Trophoblast cell (in vitro differentiated cells and primary cell): ENCODE results near the gene ERBB3.

Experiments
- DNase-seq, 2 donors: peaks; one replicate each; pipeline ENCODE4 v3.0.0-alpha.2; 2016
- H2AFZ ChIP-seq: 2 replicates; pipeline ENCODE4 v1.6.1; 2013; ENCODE audit warnings: low read length, moderate library complexity, mild to moderate bottlenecking; ENCODE audit not compliant: insufficient read depth, poor library complexity
- H2AK5ac ChIP-seq: 2 replicates; pipeline ENCODE4 v1.6.1; 2013; ENCODE audit warnings: mild to moderate bottlenecking, low read length
- H2BK120ac ChIP-seq: 2 replicates; pipeline ENCODE4 v1.6.1; 2013; ENCODE audit warnings: low read length, mild to moderate bottlenecking, moderate library complexity; ENCODE audit not compliant: insufficient read depth, poor library complexity
- H2BK12ac ChIP-seq: 2 replicates; pipeline ENCODE4 v1.6.1; 2013; ENCODE audit warnings: mild to moderate bottlenecking, low read length, moderate library complexity
- H2BK5ac ChIP-seq: 2 replicates; pipeline ENCODE4 v1.6.1; 2013; ENCODE audit warnings: low read length, low read depth, moderate library complexity, mild to moderate bottlenecking; ENCODE audit not compliant: poor library complexity
- H3K14ac ChIP-seq: 2 replicates; pipeline ENCODE4 v1.6.1; 2013; ENCODE audit warnings: mild to moderate bottlenecking, low read length
- H3K18ac ChIP-seq: 2 replicates; pipeline ENCODE4 v1.6.1; 2013; ENCODE audit warnings: mild to moderate bottlenecking, low read length
- H3K23ac ChIP-seq: 2 replicates; pipeline ENCODE4 v1.6.1; 2013; ENCODE audit warnings: low read length
- H3K27ac ChIP-seq: 2 replicates; pipeline ENCODE4 v1.5.1; 2013; ENCODE audit warnings: low read depth, mild to moderate bottlenecking, inconsistent platforms, low read length, moderate library complexity
- H3K27me3 ChIP-seq: 2 replicates; pipeline ENCODE4 v1.6.1; 2013; ENCODE audit warnings: inconsistent platforms, mild to moderate bottlenecking, low read length, moderate library complexity; ENCODE audit not compliant: insufficient read depth
- H3K36me3 ChIP-seq, 2 experiments: 1 replicate in 1 of 2; 2 replicates in 1 of 2; pipeline ENCODE4 v1.6.1; 2013; ENCODE audit warnings: low read length in 2 of 2, mild to moderate bottlenecking in 2 of 2, moderate library complexity in 1 of 2; ENCODE audit not compliant: insufficient read depth in 2 of 2, control insufficient read depth in 1 of 2
- H3K4ac ChIP-seq: 2 replicates; pipeline ENCODE4 v1.6.1; 2013; ENCODE audit warnings: low read depth, mild to moderate bottlenecking, low read length, moderate library complexity
- H3K4me1 ChIP-seq, 2 experiments: 1 replicate in 1 of 2; 2 replicates in 1 of 2; pipeline ENCODE4 v1.6.1; 2013; ENCODE audit warnings: low read length in 2 of 2, mild to moderate bottlenecking in 2 of 2, moderate library complexity in 1 of 2; ENCODE audit not compliant: insufficient read depth in 2 of 2, control insufficient read depth in 1 of 2
- H3K4me2 ChIP-seq: 2 replicates; pipeline ENCODE4 v1.6.1; 2013; ENCODE audit warnings: inconsistent platforms, mild to moderate bottlenecking, low read length, moderate library complexity
- H3K4me3 ChIP-seq: 2 replicates; pipeline ENCODE4 v1.5.1; 2013; ENCODE audit warnings: mild to moderate bottlenecking, low read depth, low read length, inconsistent platforms
- H3K79me1 ChIP-seq: one replicate; pipeline ENCODE4 v1.6.1; 2013; ENCODE audit warnings: low read length
- H3K79me2 ChIP-seq: 2 replicates; pipeline ENCODE4 v1.6.1; 2013; ENCODE audit warnings: low read length, mild to moderate bottlenecking; ENCODE audit not compliant: control insufficient read depth, insufficient read depth, poor library complexity
- H3K9ac ChIP-seq: 2 replicates; pipeline ENCODE4 v1.6.1; 2013; ENCODE audit warnings: mild to moderate bottlenecking, low read length
- H3K9me3 ChIP-seq: 2 replicates; pipeline ENCODE4 v1.6.1; 2013; ENCODE audit warnings: low read depth, mild to moderate bottlenecking, control low read depth, inconsistent platforms, low read length; ENCODE audit not compliant: insufficient read depth
- H4K12ac ChIP-seq: 2 replicates; pipeline ENCODE4 v1.6.1; 2013; ENCODE audit warnings: low read depth, mild to moderate bottlenecking, low read length, moderate library complexity
- H4K8ac ChIP-seq: 2 replicates; pipeline ENCODE4 v1.6.1; 2013; ENCODE audit warnings: low read depth, mild to moderate bottlenecking, low read length, moderate library complexity
- H4K91ac ChIP-seq: one replicate; pipeline ENCODE4 v1.6.1; 2013; ENCODE audit warnings: low read depth, mild to moderate bottlenecking, low read length, moderate library complexity
- WGBS: extraction: QIAGEN DNeasy Blood & Tissue Kit; methylation state at CpG from one replicate; pipeline ENCODE4 v1.1.7; 2013; ENCODE audit warnings: missing lambda C conversion rate; ENCODE audit not compliant: insufficient read length, insufficient coverage; ENCODE audit errors: extremely low coverage; 5-methylcytosine and 5-hydroxymethylcytosine counted together

The ERBB3 gene

DNA sequence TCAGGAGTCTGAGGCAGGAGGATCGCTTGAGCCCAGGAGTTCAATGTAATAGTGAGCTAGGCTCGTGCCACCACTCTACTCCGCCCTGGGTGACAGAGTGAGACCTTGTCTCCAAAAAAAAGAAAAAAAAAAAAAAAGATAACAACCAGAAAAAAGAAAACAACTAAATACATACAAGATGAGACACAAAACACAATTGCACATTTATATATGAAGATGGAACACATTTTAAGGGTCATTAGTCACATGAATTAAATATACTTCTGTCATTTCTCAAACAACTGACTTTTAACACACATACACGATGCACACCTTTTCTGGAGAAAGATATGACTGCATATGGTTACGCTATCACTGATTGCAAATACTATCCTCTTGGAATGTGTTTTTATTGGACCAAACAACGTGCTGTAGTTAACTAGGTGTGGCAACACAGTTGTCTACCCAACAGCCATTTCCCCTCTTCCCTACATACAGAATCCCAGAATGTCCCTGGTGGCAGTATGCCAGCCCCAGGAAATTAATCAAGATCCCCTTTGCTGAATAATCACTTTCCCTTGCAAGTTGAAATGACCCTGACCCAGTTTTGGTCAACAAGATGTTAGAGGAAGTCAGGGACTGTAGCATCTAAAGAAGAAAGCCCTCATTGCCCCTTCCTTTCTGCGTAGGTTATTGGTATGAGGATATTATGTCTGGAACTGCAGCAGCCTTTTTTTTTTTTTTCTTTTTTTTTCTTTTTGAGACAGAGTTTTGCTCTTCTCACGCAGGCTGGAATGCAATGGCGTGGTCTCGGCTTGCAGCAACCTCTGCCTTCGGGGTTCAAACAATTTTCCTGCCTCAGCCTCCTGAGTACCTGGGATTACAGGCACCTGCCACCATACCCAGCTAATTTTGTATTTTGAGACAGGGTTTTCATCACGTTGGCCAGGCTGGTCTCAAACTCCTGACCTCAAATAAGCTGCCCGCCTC is 66.8 kb downstream of the ERBB3 start:
- Histone ChIP-seq H3K27me3 (no peaks in the 10 kb centered on the region), H3K79me1 (peaks cover under 1% of the 10 kb centered on the region), H3K18ac (no peak overlapping the region), H4K91ac (no peak overlapping the region), H2AK5ac (no peak overlapping the region), H4K12ac (no peak overlapping the region), H3K79me2 (no peaks in the 10 kb centered on the region), H3K27ac (no peak overlapping the region), H3K4ac (no peak overlapping the region), H3K36me3 (peaks cover 23 to 28% of the 10 kb centered on the region in 2 experiments), H4K8ac (no peak overlapping the region), H3K4me1 (peaks cover 4 to 5% of the 10 kb centered on the region in 2 experiments), H2BK12ac (no peak overlapping the region), H3K4me2 (no peak overlapping the region), H3K23ac (no peak overlapping the region), H3K9me3 (no peaks in the 10 kb centered on the region), H3K4me3 (no peak overlapping the region), H2BK5ac (no peak overlapping the region), H2AFZ (no peak overlapping the region), H2BK120ac (no peak overlapping the region), H3K9ac (no peak overlapping the region), H3K14ac (no peak overlapping the region)
- WGBS, result no CpG with 5 or more reads among the region's 13 CpGs
- DNase-seq, result peak; percentile 59 to 78

DNA sequence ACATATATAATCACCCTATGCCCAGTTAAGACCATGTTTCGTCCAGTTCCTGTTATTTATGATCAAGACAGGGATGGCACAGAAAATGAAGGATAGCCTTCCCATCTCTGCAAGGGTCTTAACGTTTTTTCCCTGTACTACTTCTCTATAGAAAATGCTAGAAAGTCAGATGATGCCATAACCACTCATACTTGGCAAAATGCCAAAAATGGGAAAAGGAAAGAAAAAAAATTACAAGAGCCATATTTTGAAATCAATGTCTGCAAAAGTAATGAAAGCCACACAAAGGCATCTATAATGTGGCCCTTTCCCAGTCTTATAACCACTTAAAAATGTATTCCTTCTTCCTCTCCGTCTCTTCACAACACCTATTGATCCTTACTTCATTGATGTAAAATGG is 70.6 kb downstream of the ERBB3 start:
- H2BK120ac ChIP-seq, result no peak overlapping the region
- H3K18ac ChIP-seq, result no peak overlapping the region
- no peak overlapping the region for H3K4me2 ChIP-seq
- peaks cover 12 to 13% of the 10 kb centered on the region in 2 experiments for H3K4me1 ChIP-seq
- WGBS, result no CpG with 5 or more reads among the region's 3 CpGs
- H2AK5ac ChIP-seq, result no peak overlapping the region
- peaks cover 9% of the 10 kb centered on the region for H3K79me1 ChIP-seq
- no peaks in the 10 kb centered on the region for H3K27me3 ChIP-seq
- no peak overlapping the region for H3K9ac ChIP-seq
- no peak overlapping the region for H2BK12ac ChIP-seq
- no peak overlapping the region for H4K91ac ChIP-seq
- no peak overlapping the region for H2BK5ac ChIP-seq
- H4K12ac ChIP-seq, result no peak overlapping the region
- H4K8ac ChIP-seq, result no peak overlapping the region
- H3K14ac ChIP-seq, result no peak overlapping the region
- no peaks in the 10 kb centered on the region for H3K9me3 ChIP-seq
- H3K4ac ChIP-seq, result no peak overlapping the region
- no peak overlapping the region for H3K27ac ChIP-seq
- H3K23ac ChIP-seq, result no peak overlapping the region
- H2AFZ ChIP-seq, result no peak overlapping the region
- H3K4me3 ChIP-seq, result no peak overlapping the region
- DNase-seq, result peak in 1 of 2 donors; percentile 29
- no peaks in the 10 kb centered on the region for H3K79me2 ChIP-seq
- peaks cover 7 to 13% of the 10 kb centered on the region in 2 experiments for H3K36me3 ChIP-seq

DNA sequence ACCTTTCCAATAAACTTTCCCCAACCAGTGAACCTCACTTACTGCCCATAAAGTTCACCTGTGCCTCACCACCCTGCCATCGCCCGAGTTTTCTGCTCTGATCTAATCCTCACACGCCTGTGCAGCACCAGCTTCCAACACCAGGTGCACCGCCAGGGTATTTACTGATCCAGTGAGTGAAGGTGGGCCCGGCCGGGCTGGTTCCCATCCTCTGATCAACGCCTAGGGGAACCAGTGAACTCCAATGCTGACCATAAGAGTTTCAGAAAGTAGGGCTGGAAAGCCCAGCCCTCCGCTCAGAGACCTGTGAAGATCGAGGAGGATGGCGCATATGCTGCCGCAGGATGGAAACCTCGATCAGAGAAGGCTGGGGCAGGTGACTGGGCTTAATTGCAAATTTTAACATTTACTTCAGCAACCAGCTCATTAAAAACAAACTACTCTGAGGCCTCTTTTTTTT is 71.7 kb downstream of the ERBB3 start:
- Histone ChIP-seq H3K18ac (no peak overlapping the region), H4K91ac (peak overlapping the region; percentile 79), H3K9ac (peak overlapping the region; percentile 88), H2BK5ac (peak overlapping the region; percentile 46), H2AK5ac (no peak overlapping the region), H3K79me2 (no peaks in the 10 kb centered on the region), H3K4me2 (peak overlapping the region; percentile 100), H3K14ac (peak overlapping the region; percentile 71), H3K23ac (no peak overlapping the region), H3K27me3 (no peaks in the 10 kb centered on the region), H3K36me3 (peaks cover 11 to 17% of the 10 kb centered on the region in 2 experiments), H3K4ac (peak overlapping the region; percentile 33), H3K9me3 (no peaks in the 10 kb centered on the region), H4K8ac (peak overlapping the region; percentile 81), H3K4me3 (peak overlapping the region; percentile 79), H3K4me1 (peaks cover 12 to 13% of the 10 kb centered on the region in 2 experiments), H2BK12ac (no peak overlapping the region), H3K27ac (peak overlapping the region; percentile 61), H4K12ac (peak overlapping the region; percentile 92), H2AFZ (peak overlapping the region; percentile 75), H2BK120ac (no peak overlapping the region), H3K79me1 (peaks cover 9% of the 10 kb centered on the region)
- WGBS, result no CpG with 5 or more reads among the region's 12 CpGs
- peak; percentile 61 to 79 for DNase-seq

DNA sequence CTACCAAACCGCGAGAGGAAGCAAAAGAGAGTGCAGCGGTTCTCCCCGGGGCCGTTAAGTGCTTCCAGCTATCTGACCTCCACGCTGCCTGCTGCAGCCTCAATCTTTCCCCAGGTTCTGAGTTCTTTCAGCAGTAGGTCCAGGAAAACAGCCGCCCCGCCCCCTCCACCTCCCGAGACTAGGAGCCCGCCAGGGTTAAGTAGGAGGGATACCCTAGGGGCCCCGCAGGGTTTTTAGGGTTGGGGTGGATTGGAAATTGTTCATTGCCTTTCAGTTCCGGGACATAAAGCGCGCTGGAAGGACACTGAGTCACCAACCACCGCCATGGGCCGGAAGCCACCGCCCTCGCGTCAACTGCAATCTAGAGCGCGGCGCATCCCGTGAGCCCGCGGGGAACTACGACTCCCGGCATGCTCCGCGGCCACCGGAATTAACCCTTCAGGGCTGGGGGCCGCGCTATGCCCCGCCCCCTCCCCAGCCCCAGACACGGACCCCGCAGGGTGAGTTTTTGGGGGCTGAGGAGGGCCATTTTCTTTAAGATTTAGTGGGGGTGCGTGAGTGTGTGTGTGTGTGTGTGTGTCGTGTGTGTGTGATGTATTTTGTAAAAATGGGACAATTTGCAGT is 72.3 kb downstream of the ERBB3 start, which contains the start of gene MYL6B:
Gene MYL6B, plus strand, starts transcription at position 456 of the 624 bp plus-strand sequence. CDS start 1,332 bp downstream, outside the sequence.
- peak within 1 kb of the TSS; percentile 88 for H3K9ac ChIP-seq
- H4K91ac ChIP-seq, result peak within 1 kb of the TSS; percentile 79
- peak within 1 kb of the TSS; percentile 44 for H3K4ac ChIP-seq
- peak within 1 kb of the TSS; percentile 100 for H3K4me2 ChIP-seq
- DNase-seq, result peak; percentile 94 to 96
- H2AFZ ChIP-seq, result peak within 1 kb of the TSS; percentile 75
- peak within 1 kb of the TSS; percentile 92 for H4K12ac ChIP-seq
- no CpG with 5 or more reads among the region's 37 CpGs for WGBS
- H3K4me1 ChIP-seq, result peaks cover 14% of the 10 kb centered on the region in 2 experiments
- peak within 1 kb of the TSS; percentile 79 for H3K4me3 ChIP-seq
- peak within 1 kb of the TSS; percentile 79 for H2AK5ac ChIP-seq
- H4K8ac ChIP-seq, result peak within 1 kb of the TSS; percentile 81
- peaks cover under 1% of the 10 kb centered on the region for H3K79me2 ChIP-seq
- H2BK12ac ChIP-seq, result no peak within 1 kb of the TSS
- peaks cover 9% of the 10 kb centered on the region for H3K79me1 ChIP-seq
- H3K27me3 ChIP-seq, result no peaks in the 10 kb centered on the region
- peak within 1 kb of the TSS; percentile 61 for H3K18ac ChIP-seq
- peak within 1 kb of the TSS; percentile 20 for H2BK120ac ChIP-seq
- H2BK5ac ChIP-seq, result peak within 1 kb of the TSS; percentile 46
- peak within 1 kb of the TSS; percentile 61 for H3K27ac ChIP-seq
- peak within 1 kb of the TSS; percentile 71 for H3K14ac ChIP-seq
- no peak within 1 kb of the TSS for H3K23ac ChIP-seq
- peaks cover 11 to 17% of the 10 kb centered on the region in 2 experiments for H3K36me3 ChIP-seq
- no peaks in the 10 kb centered on the region for H3K9me3 ChIP-seq
